GM12878 (cell line): ENCODE measurements around the gene DENND2C. TPM values are rescaled to one million over a fixed set of nuclear protein-coding genes. Genes with fewer than 3 reads are reported as not detected.

Experiments used
- ATAC-seq: fragments of 200-7000 bp; cut with Tn5 transposase; 3 replicates; pipeline ENCODE4 v1.9.1; 2020; ENCODE audit warnings: mild to moderate bottlenecking, moderate library complexity
- BruUV-seq: library from RNA; stranded (reverse); fragments of 400-500 nt; replicated peaks from 2 replicates; lab custom pipeline; 2021; lab: Mats Ljungman, UMichigan
- CTCF ChIA-PET: fragments of 300-600 bp; sonication (Branson Sonifier 250); formaldehyde crosslinking; extraction: SDS; loops from one replicate; lab custom pipeline; 2021; ENCODE audit warnings: inconsistent platforms; lab: Yijun Ruan, JAX
- POLR2A ChIA-PET: fragments of 350-600 bp; formaldehyde crosslinking; extraction: SDS; loops from one replicate; lab custom pipeline; 2021; ENCODE audit warnings: inconsistent platforms; lab: Charles Lee
- RAD21 ChIA-PET: fragments of 300-600 bp; sonication (Branson Sonifier 250); formaldehyde crosslinking; loops from one replicate; lab custom pipeline; 2023; ENCODE audit warnings: antibody characterized with exemption; ENCODE audit not compliant: unreplicated experiment; lab: Charles Lee
- SMC1A ChIA-PET: fragments of 300-600 bp; sonication (Branson Sonifier 250); formaldehyde crosslinking; loops from one replicate; lab custom pipeline; 2023; ENCODE audit not compliant: unreplicated experiment, uncharacterized antibody; lab: Charles Lee
- DNase-seq: peaks from one replicate; pipeline ENCODE4 v3.0.0-alpha.2; 2011; ENCODE audit warnings: low read depth, low spot score
- FAIRE-seq: peaks from 3 replicates; lab custom pipeline; 2011; peaks lifted over from hg19 to GRCh38; lab: Jason Lieb, UNC
- H2AFZ ChIP-seq: 2 replicates; pipeline ENCODE4 v1.6.0; 2011; ENCODE audit warnings: low read depth, low read length, control low read depth; ENCODE audit not compliant: control insufficient read depth
- H3K27ac ChIP-seq: 2 replicates; pipeline ENCODE4 v1.5.1; 2011; ENCODE audit warnings: control low read depth; ENCODE audit not compliant: control insufficient read depth, insufficient read depth
- H3K27me3 ChIP-seq, 2 experiments: replicated peaks in 1 of 2; 2 replicates each; pipeline versions ENCODE4 v1.6.0 to v1.6.1; 2011; ENCODE audit warnings: low read length in 1 of 2; ENCODE audit not compliant: control insufficient read depth in 2 of 2, insufficient read depth in 2 of 2
- H3K36me3 ChIP-seq, 2 experiments: 2 replicates each; pipeline ENCODE4 v1.5.1; 2011; ENCODE audit warnings: low read length in 1 of 2; ENCODE audit not compliant: control insufficient read depth in 2 of 2, insufficient read depth in 2 of 2
- H3K4me1 ChIP-seq: 2 replicates; pipeline ENCODE4 v1.6.1; 2011; ENCODE audit warnings: mild to moderate bottlenecking, low read length, moderate library complexity, mixed read lengths; ENCODE audit not compliant: control insufficient read depth, insufficient read depth
- H3K4me2 ChIP-seq: 2 replicates; pipeline ENCODE4 v1.6.0; 2011; ENCODE audit warnings: control low read depth; ENCODE audit not compliant: control insufficient read depth, insufficient read depth
- H3K4me3 ChIP-seq: fragments of 200-600 bp; sonication (generic); 2 replicates; pipeline ENCODE4 v1.5.1; 2016
- H3K79me2 ChIP-seq: 2 replicates; pipeline ENCODE4 v1.6.0; 2011; ENCODE audit warnings: low read length; ENCODE audit not compliant: control insufficient read depth, insufficient read depth
- H3K9ac ChIP-seq: 2 replicates; pipeline ENCODE4 v1.8.0; 2011; ENCODE audit warnings: low read length, control low read depth, mixed read lengths; ENCODE audit not compliant: control insufficient read depth, insufficient read depth
- H3K9me3 ChIP-seq: replicated peaks from 3 replicates; pipeline ENCODE4 v1.5.1; 2011; ENCODE audit warnings: mild to moderate bottlenecking, low read length; ENCODE audit not compliant: control insufficient read depth, insufficient read depth
- H4K20me1 ChIP-seq: 2 replicates; pipeline ENCODE4 v1.6.0; 2011; ENCODE audit not compliant: control insufficient read depth, insufficient read depth
- BCL11A ChIP-seq: IDR thresholded peaks from 2 replicates; pipeline ENCODE4 v1.6.1; 2011; ENCODE audit warnings: low read depth, low read length
- BHLHE40 ChIP-seq, 2 experiments: fragments of 450-650 bp in 1 of 2; IDR thresholded peaks; 2 replicates each; pipeline ENCODE4 v1.6.1; 2011 to 2017; ENCODE audit warnings: low read depth in 2 of 2, borderline replicate concordance in 1 of 2, improper control_type of control experiment in 1 of 2, low read length in 1 of 2, mild to moderate bottlenecking in 1 of 2
- EGR1 ChIP-seq, 2 experiments: IDR thresholded peaks; 1 replicate in 1 of 2; 2 replicates in 1 of 2; pipeline ENCODE4 v1.6.1; 2011 to 2012; ENCODE audit warnings: low read depth in 2 of 2, low read length in 2 of 2, borderline replicate concordance in 1 of 2, mild to moderate bottlenecking in 1 of 2, moderate library complexity in 1 of 2
- GABPA ChIP-seq: IDR thresholded peaks from 2 replicates; pipeline ENCODE4 v1.6.1; 2014; ENCODE audit warnings: antibody characterized with exemption, low read depth, mild to moderate bottlenecking, inconsistent platforms
- HDAC2 ChIP-seq: fragments of 200-600 bp; sonication (generic); IDR thresholded peaks from 2 replicates; pipeline ENCODE4 v1.6.1; 2017
- MEF2B ChIP-seq: fragments of 450-650 bp; IDR thresholded peaks from 2 replicates; pipeline ENCODE4 v1.6.1; 2018; ENCODE audit warnings: mild to moderate bottlenecking, moderate library complexity; ENCODE audit not compliant: partially characterized antibody, poor library complexity, severe bottlenecking
- POLR2AphosphoS2 ChIP-seq: IDR thresholded peaks from 2 replicates; pipeline ENCODE4 v1.6.1; 2011; ENCODE audit warnings: low read depth, mild to moderate bottlenecking, low read length, improper control_type of control experiment, moderate library complexity
- POLR2AphosphoS5 ChIP-seq: IDR thresholded peaks from 2 replicates; pipeline ENCODE4 v1.6.1; 2011; ENCODE audit warnings: mild to moderate bottlenecking, low read length, inconsistent platforms
- RAD51 ChIP-seq: fragments of 450-650 bp; IDR thresholded peaks from 2 replicates; pipeline ENCODE4 v1.6.1; 2016; ENCODE audit warnings: moderate library complexity, mild to moderate bottlenecking, inconsistent platforms
- RCOR1 ChIP-seq: conservative IDR thresholded peaks from 2 replicates; pipeline ENCODE4 v1.6.1; 2012; ENCODE audit warnings: low read depth, low read length, improper control_type of control experiment
- SMAD1 ChIP-seq: fragments of 450-650 bp; IDR thresholded peaks from 2 replicates; pipeline ENCODE4 v1.6.1; 2018; ENCODE audit warnings: mild to moderate bottlenecking, low read depth; ENCODE audit not compliant: partially characterized antibody
- SRF ChIP-seq, 2 experiments: IDR thresholded peaks; 2 replicates each; pipeline ENCODE4 v1.6.1; 2011; ENCODE audit warnings: low read depth in 2 of 2, low read length in 2 of 2, mild to moderate bottlenecking in 1 of 2, moderate library complexity in 1 of 2
- SUPT20H ChIP-seq: IDR thresholded peaks from 2 replicates; pipeline ENCODE4 v1.6.1; 2011; ENCODE audit warnings: low read depth, mild to moderate bottlenecking, low read length, moderate library complexity, borderline replicate concordance; ENCODE audit not compliant: control insufficient read depth
- TARDBP ChIP-seq: IDR thresholded peaks from 2 replicates; pipeline ENCODE4 v1.6.1; 2016; ENCODE audit warnings: borderline replicate concordance
- ZBED1 ChIP-seq: IDR thresholded peaks from 2 replicates; pipeline ENCODE4 v1.6.1; 2016; ENCODE audit warnings: borderline replicate concordance
- ZNF207 ChIP-seq: fragments of 450-650 bp; IDR thresholded peaks from 2 replicates; pipeline ENCODE4 v1.6.1; 2014; ENCODE audit warnings: antibody characterized with exemption, mild to moderate bottlenecking, borderline replicate concordance
- ZNF687 ChIP-seq: fragments of 450-650 bp; IDR thresholded peaks from 2 replicates; pipeline ENCODE4 v1.6.1; 2017; ENCODE audit warnings: mild to moderate bottlenecking, moderate library complexity
- ZZZ3 ChIP-seq: IDR thresholded peaks from 2 replicates; pipeline ENCODE4 v1.6.1; 2011; ENCODE audit warnings: low read depth; ENCODE audit not compliant: control insufficient read depth, insufficient read length
- WGBS: methylation state at CpG from one replicate; pipeline ENCODE4 v1.1.6; 2016; ENCODE audit warnings: low lambda C conversion rate; ENCODE audit not compliant: insufficient replicate concordance, insufficient coverage; ENCODE audit errors: missing lambda C conversion rate; 5-methylcytosine and 5-hydroxymethylcytosine counted together
- in situ Hi-C: fragments of 300-500 bp; cut with MboI; formaldehyde crosslinking; loops from 9 replicates; pipeline ENCODE4 v1.14.3; 2018; ENCODE audit warnings: mixed read lengths
- intact Hi-C: fragments of 100-400 bp; cut with micrococcal nuclease; formaldehyde crosslinking; loops from one replicate; pipeline ENCODE4 v1.14.2; 2022; ENCODE audit not compliant: unreplicated experiment
- polyA plus RNA-seq, 11 experiments: library from polyadenylated mRNA; depleted of rRNA in 4 of 11; unstranded in 6 of 11; stranded (reverse) in 5 of 11; fragments of >200 nt; fragmentation: Nextera tagmentation in 4 of 11; fragmentation: Illumina TruSeq in 1 of 11; extraction: Ambion mirVana in 4 of 11; extraction: Trizol in 1 of 11; gene quantifications; 1 replicate in 1 of 11; 2 replicates in 10 of 11; pipeline versions ENCODE4 v1.2.1 to v1.2.3, GENCODE V29; 2011 to 2016; ENCODE audit warnings: inconsistent platforms in 2 of 11, missing spikeins in 2 of 11, low read depth in 1 of 11
- total RNA-seq, 4 experiments: library from RNA; depleted of rRNA in 3 of 4; stranded (reverse); fragments of >200 nt in 3 of 4; fragmentation: Illumina TruSeq in 1 of 4; extraction: Trizol in 1 of 4; gene quantifications; 2 replicates each; pipeline versions ENCODE4 v1.2.1 to v1.2.3, GENCODE V29; 2013 to 2021
- TF ChIP-seq, protein P1 (sequence below): IDR thresholded peaks from 2 replicates; pipeline ENCODE4 v1.6.1; 2011; ENCODE audit warnings: low read depth, mild to moderate bottlenecking, low read length, moderate library complexity, borderline replicate concordance; ENCODE audit errors: extremely low read depth

The DENND2C gene
- total and polyA plus RNA-seq, 10 of the 15 experiments (the other 5 are each of a cell fraction or from before 2014, with no cell fraction given), result 0.01 to 0.10 (median 0.06) TPM; not detected in 3

DNA sequence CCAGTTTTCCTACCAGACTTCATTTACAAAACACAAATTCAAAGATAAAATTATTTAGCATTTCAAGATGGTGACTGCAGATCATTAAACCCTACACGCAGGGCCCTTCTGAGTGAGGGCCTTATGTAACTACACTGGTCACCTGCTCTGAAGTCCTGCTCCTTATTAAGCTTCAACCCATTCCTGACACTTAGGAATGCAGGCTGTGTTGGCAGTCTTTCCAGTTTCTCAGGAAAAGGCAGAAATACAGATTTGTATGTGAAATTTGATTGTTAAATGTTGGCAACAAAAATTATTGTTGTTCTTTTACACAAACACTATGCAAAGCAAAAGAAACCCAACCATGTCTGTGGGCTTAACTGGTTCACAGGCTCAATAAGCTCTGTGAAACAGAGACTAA lies 62.6 kb downstream of the DENND2C start:
- Histone ChIP-seq H3K27me3 (no peaks in the 10 kb centered on the region), H3K4me3 (no peak overlapping the region), H3K9ac (no peak overlapping the region), H3K79me2 (no peaks in the 10 kb centered on the region), H3K27ac (no peak overlapping the region), H2AFZ (no peak overlapping the region), H3K4me1 (no peaks in the 10 kb centered on the region), H3K9me3 (no peaks in the 10 kb centered on the region), H3K4me2 (no peak overlapping the region), H3K36me3 (no peaks in the 10 kb centered on the region), H4K20me1 (no peaks in the 10 kb centered on the region)
- 36% methylated on average over 1 of the region's 1 CpG for WGBS
- intact Hi-C loops, result no loop called here
- no peak for ATAC-seq
- POLR2A ChIA-PET, result no interaction called here
- in situ Hi-C loops, result no loop called here
- SMC1A ChIA-PET, result no interaction called here
- CTCF ChIA-PET, result interaction anchor here (0.7 to 1.5 kb wide), 2 partner anchors 260 to 1163 kb away, joined by 3 to 4 read pairs; no protein-coding TSS in a partner anchor
- no peak for FAIRE-seq
- RAD21 ChIA-PET, result no interaction called here
- BruUV-seq, result no TSS peak
- DNase-seq, result no peak
- no peak for TF ChIP-seq BHLHE40 (IDR thresholded peaks at IDR 0.05; ENCODE audit: borderline replicate concordance in 1 of 2, low read depth in 2 of 2, low read length in 1 of 2)
- no peak for TF ChIP-seq RCOR1
- no peak for TF ChIP-seq GABPA
- no peak for TF ChIP-seq POLR2AphosphoS2
- TF ChIP-seq HDAC2, result no peak
- no peak for TF ChIP-seq ZNF687
- no peak for TF ChIP-seq SUPT20H
- TF ChIP-seq ZBED1, result no peak
- TF ChIP-seq ZZZ3, result no peak
- no peak for TF ChIP-seq SRF (IDR thresholded peaks at IDR 0.05; ENCODE audit: low read depth in 2 of 2, low read length in 2 of 2)
- TF ChIP-seq, protein P1, sequence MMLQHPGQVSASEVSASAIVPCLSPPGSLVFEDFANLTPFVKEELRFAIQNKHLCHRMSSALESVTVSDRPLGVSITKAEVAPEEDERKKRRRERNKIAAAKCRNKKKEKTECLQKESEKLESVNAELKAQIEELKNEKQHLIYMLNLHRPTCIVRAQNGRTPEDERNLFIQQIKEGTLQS, result no peak
- TF ChIP-seq BCL11A, result no peak
- TF ChIP-seq MEF2B, result no peak
- TF ChIP-seq EGR1 (IDR thresholded peaks at IDR 0.05; ENCODE audit: borderline replicate concordance in 1 of 2, low read depth in 2 of 2, low read length in 2 of 2), result no peak
- TF ChIP-seq ZNF207, result no peak
- TF ChIP-seq POLR2AphosphoS5, result no peak
- TF ChIP-seq RAD51, result no peak
- no peak for TF ChIP-seq TARDBP
- no peak for TF ChIP-seq SMAD1
